H9 (cell line): ENCODE measurements around the gene PFN4. TPM values are rescaled to one million over a fixed set of nuclear protein-coding genes. Genes with fewer than 3 reads are reported as not detected.
A peak's percentile ranks its signal among the peaks of the same experiment; 100 is the strongest.

Source experiments
- DNase-seq: peaks from one replicate; pipeline ENCODE4 v3.0.0-alpha.2; 2017
- H2AFZ ChIP-seq: one replicate; pipeline ENCODE4 v1.6.1; 2013; ENCODE audit warnings: mild to moderate bottlenecking, low read length, control low read depth, moderate library complexity
- H2AK5ac ChIP-seq: 2 replicates; pipeline ENCODE4 v1.6.1; 2013; ENCODE audit warnings: low read length, control low read depth, mixed read lengths; ENCODE audit not compliant: insufficient read length
- H2BK120ac ChIP-seq: one replicate; pipeline ENCODE4 v1.6.1; 2013; ENCODE audit warnings: low read depth, mild to moderate bottlenecking, low read length, control low read depth, inconsistent platforms; ENCODE audit not compliant: poor library complexity, severe bottlenecking
- H2BK12ac ChIP-seq: 2 replicates; pipeline ENCODE4 v1.6.1; 2013; ENCODE audit warnings: low read length, control low read depth, mixed read lengths, low read depth; ENCODE audit not compliant: insufficient read length
- H2BK15ac ChIP-seq: 2 replicates; pipeline ENCODE4 v1.6.1; 2013; ENCODE audit warnings: low read depth, low read length, control low read depth
- H2BK20ac ChIP-seq: one replicate; pipeline ENCODE4 v1.6.1; 2013; ENCODE audit warnings: low read depth, mild to moderate bottlenecking, low read length, control low read depth, inconsistent platforms; ENCODE audit not compliant: poor library complexity, severe bottlenecking
- H2BK5ac ChIP-seq: 2 replicates; pipeline ENCODE4 v1.6.1; 2013; ENCODE audit warnings: low read length, control low read depth, mixed read lengths; ENCODE audit not compliant: insufficient read length
- H3K14ac ChIP-seq: 2 replicates; pipeline ENCODE4 v1.6.1; 2013; ENCODE audit warnings: low read length, control low read depth; ENCODE audit not compliant: insufficient read depth
- H3K18ac ChIP-seq: 2 replicates; pipeline ENCODE4 v1.6.1; 2013; ENCODE audit warnings: low read depth, mild to moderate bottlenecking, mixed read lengths, low read length, control low read depth; ENCODE audit not compliant: insufficient read length
- H3K23ac ChIP-seq: 2 replicates; pipeline ENCODE4 v1.6.1; 2013; ENCODE audit warnings: low read length, control low read depth, mixed read lengths, low read depth; ENCODE audit not compliant: insufficient read length
- H3K23me2 ChIP-seq: 2 replicates; pipeline ENCODE4 v1.6.1; 2013; ENCODE audit warnings: low read depth, mild to moderate bottlenecking, mixed read lengths, low read length, control low read depth; ENCODE audit not compliant: insufficient read length, poor library complexity, severe bottlenecking
- H3K27ac ChIP-seq: 2 replicates; pipeline ENCODE4 v1.5.1; 2013; ENCODE audit warnings: low read length, control low read depth, mixed read lengths, low read depth; ENCODE audit not compliant: insufficient read length
- H3K27me3 ChIP-seq: 2 replicates; pipeline ENCODE4 v1.6.1; 2013; ENCODE audit warnings: low read length, control low read depth, inconsistent platforms; ENCODE audit not compliant: insufficient read depth
- H3K4ac ChIP-seq: 2 replicates; pipeline ENCODE4 v1.6.1; 2013; ENCODE audit warnings: low read depth, mild to moderate bottlenecking, control low read depth, inconsistent platforms, low read length, moderate library complexity
- H3K4me1 ChIP-seq: 2 replicates; pipeline ENCODE4 v1.6.1; 2013; ENCODE audit warnings: low read length, control low read depth, inconsistent platforms; ENCODE audit not compliant: insufficient read depth
- H3K4me2 ChIP-seq: 2 replicates; pipeline ENCODE4 v1.6.1; 2013; ENCODE audit warnings: low read length, control low read depth, mixed read lengths; ENCODE audit not compliant: insufficient read length, insufficient read depth
- H3K56ac ChIP-seq: 2 replicates; pipeline ENCODE4 v1.6.1; 2013; ENCODE audit warnings: low read depth, mild to moderate bottlenecking, mixed read lengths, low read length, control low read depth; ENCODE audit not compliant: insufficient read length
- H3K79me1 ChIP-seq: 2 replicates; pipeline ENCODE4 v1.6.1; 2013; ENCODE audit warnings: low read depth, mild to moderate bottlenecking, moderate library complexity, low read length, control low read depth, inconsistent platforms; ENCODE audit not compliant: insufficient read depth, poor library complexity, severe bottlenecking
- H3K79me2 ChIP-seq: 2 replicates; pipeline ENCODE4 v1.6.1; 2013; ENCODE audit warnings: low read length, control low read depth, inconsistent platforms; ENCODE audit not compliant: insufficient read depth
- H3K9ac ChIP-seq: 2 replicates; pipeline ENCODE4 v1.6.1; 2013; ENCODE audit warnings: low read length, control low read depth, mixed read lengths; ENCODE audit not compliant: insufficient read length; ENCODE audit errors: extremely low read depth
- H3K9me3 ChIP-seq: one replicate; pipeline ENCODE4 v1.6.1; 2013; ENCODE audit warnings: low read depth, low read length, inconsistent platforms; ENCODE audit not compliant: control insufficient read depth
- H3T11ph ChIP-seq: one replicate; pipeline ENCODE4 v1.6.1; 2013; ENCODE audit warnings: mild to moderate bottlenecking, low read length, control low read depth, inconsistent platforms
- H4K20me1 ChIP-seq: one replicate; pipeline ENCODE4 v1.6.1; 2013; ENCODE audit not compliant: control insufficient read depth, insufficient read length, insufficient read depth
- H4K5ac ChIP-seq: 2 replicates; pipeline ENCODE4 v1.6.1; 2013; ENCODE audit warnings: low read depth, mild to moderate bottlenecking, mixed read lengths, low read length, control low read depth; ENCODE audit not compliant: insufficient read length
- H4K8ac ChIP-seq: replicated peaks from 2 replicates; pipeline ENCODE4 v1.6.1; 2013; ENCODE audit warnings: low read length, control low read depth, mixed read lengths, low read depth; ENCODE audit not compliant: insufficient read length
- H4K91ac ChIP-seq: 2 replicates; pipeline ENCODE4 v1.6.1; 2013; ENCODE audit warnings: low read depth, mild to moderate bottlenecking, moderate library complexity, mixed read lengths, low read length, control low read depth; ENCODE audit not compliant: insufficient read length
- H3K27ac Mint-ChIP-seq, 3 experiments: 2 replicates in 2 of 3; 3 replicates in 1 of 3; pipeline ENCODE4 v1.8.0; 2020 to 2021; ENCODE audit warnings: mixed read lengths in 3 of 3, mild to moderate bottlenecking in 1 of 3, moderate library complexity in 1 of 3
- H3K27me3 Mint-ChIP-seq: 2 replicates; pipeline ENCODE4 v1.8.0; 2021; ENCODE audit warnings: low read depth, mild to moderate bottlenecking, moderate library complexity, mixed read lengths
- H3K36me3 Mint-ChIP-seq, 3 experiments: 2 replicates in 2 of 3; 3 replicates in 1 of 3; pipeline ENCODE4 v1.8.0; 2020 to 2021; ENCODE audit warnings: low read depth in 3 of 3, mixed read lengths in 3 of 3; ENCODE audit not compliant: insufficient read depth in 1 of 3
- H3K4me1 Mint-ChIP-seq, 2 experiments: 2 replicates each; pipeline ENCODE4 v1.8.0; 2020; ENCODE audit warnings: mixed read lengths in 2 of 2
- H3K4me3 Mint-ChIP-seq, 2 experiments: 2 replicates in 1 of 2; 3 replicates in 1 of 2; pipeline ENCODE4 v1.8.0; 2020 to 2021; ENCODE audit warnings: mild to moderate bottlenecking in 2 of 2, mixed read lengths in 2 of 2, moderate library complexity in 1 of 2
- H3K9me3 Mint-ChIP-seq, 2 experiments: 2 replicates in 1 of 2; 3 replicates in 1 of 2; pipeline ENCODE4 v1.8.0; 2020; ENCODE audit warnings: mild to moderate bottlenecking in 2 of 2, mixed read lengths in 2 of 2, moderate library complexity in 1 of 2
- CTCF ChIP-seq: fragments of 200-600 bp; sonication (generic); conservative IDR thresholded peaks from 3 replicates; pipeline ENCODE4 v1.8.0; 2021; ENCODE audit warnings: antibody characterized with exemption, mild to moderate bottlenecking
- whole genome bisulfite sequencing: extraction: QIAGEN DNeasy Blood & Tissue Kit; methylation state at CpG from one replicate; pipeline ENCODE4 v1.1.7; 2013; ENCODE audit warnings: missing lambda C conversion rate, low lambda C conversion rate, mixed read lengths; ENCODE audit not compliant: insufficient read length; ENCODE audit errors: extremely low coverage; 5-methylcytosine and 5-hydroxymethylcytosine counted together
- total RNA-seq: library from RNA; stranded (reverse); gene quantifications from 2 replicates; pipeline ENCODE4 v1.2.1, GENCODE V29; 2021

PFN4 gene
- total RNA-seq, 1 experiment from 2014 or later, result not detected

DNA sequence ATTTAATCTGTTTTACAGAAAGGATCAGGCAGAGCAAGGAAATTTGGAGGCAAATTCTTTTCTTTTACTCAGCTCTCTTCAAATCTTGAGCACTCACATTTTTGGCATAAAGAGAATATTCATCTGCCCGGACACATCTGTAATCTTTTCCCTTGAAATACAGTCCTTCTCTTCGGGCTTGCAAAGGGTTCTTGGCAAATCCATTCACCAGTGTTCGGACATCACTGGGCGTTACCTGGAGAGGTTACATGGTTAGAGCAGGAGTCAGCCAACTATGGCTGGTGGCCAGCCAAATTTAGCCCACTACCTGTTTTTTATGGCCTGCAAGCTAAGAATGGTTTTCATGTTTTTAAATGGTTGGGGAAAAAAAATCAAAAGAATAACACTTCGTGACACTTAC is 2.1 kb downstream of the PFN4 start:
- no peak overlapping the region for H3K4me2 ChIP-seq
- H3K56ac ChIP-seq, result no peak overlapping the region
- no peak overlapping the region for H3K4me3 Mint-ChIP-seq
- no peak overlapping the region for H2BK20ac ChIP-seq
- no peak overlapping the region for H2BK12ac ChIP-seq
- no peaks in the 10 kb centered on the region; a peak in 1 of 5 replicates for H3K9me3 Mint-ChIP-seq
- no peak overlapping the region for H4K5ac ChIP-seq
- H2AFZ ChIP-seq, result no peak overlapping the region
- no peak overlapping the region for H3T11ph ChIP-seq
- no CpG with 5 or more reads among the region's 5 CpGs for WGBS
- TF ChIP-seq CTCF, result no peak
- H2BK5ac ChIP-seq, result no peak overlapping the region
- H3K27me3 ChIP-seq, result peaks cover 3% of the 10 kb centered on the region; the same call in 1 of the 2 replicates
- no peaks in the 10 kb centered on the region; the same call in 1 of the 2 replicates for H3K27me3 Mint-ChIP-seq
- H2BK120ac ChIP-seq, result no peak overlapping the region
- no peak overlapping the region for H3K4ac ChIP-seq
- H3K4me1 ChIP-seq, result peaks cover 2% of the 10 kb centered on the region; the same call in 1 of the 2 replicates
- no peak for DNase-seq
- no peak overlapping the region for H2AK5ac ChIP-seq
- H3K79me2 ChIP-seq, result no peaks in the 10 kb centered on the region
- no peak overlapping the region for H2BK15ac ChIP-seq
- no peaks in the 10 kb centered on the region for H4K20me1 ChIP-seq
- no peak overlapping the region for H3K9ac ChIP-seq
- H3K79me1 ChIP-seq, result no peaks in the 10 kb centered on the region
- H3K14ac ChIP-seq, result no peak overlapping the region
- peaks cover 4% of the 10 kb centered on the region for H3K23me2 ChIP-seq
- H3K36me3 Mint-ChIP-seq, result no peaks in the 10 kb centered on the region
- H3K23ac ChIP-seq, result no peak overlapping the region
- no peak overlapping the region for H3K27ac ChIP-seq
- no peaks in the 10 kb centered on the region for H3K9me3 ChIP-seq
- H4K91ac ChIP-seq, result no peak overlapping the region
- H3K27ac Mint-ChIP-seq, result peak overlapping the region in 1 of 3 experiments; percentile 72; a peak in 1 of 7 replicates
- H3K18ac ChIP-seq, result no peak overlapping the region
- H4K8ac ChIP-seq, result no peak overlapping the region
- peaks cover 22 to 24% of the 10 kb centered on the region in 2 experiments for H3K4me1 Mint-ChIP-seq
